GM12878 (cell line): ENCODE results near the gene LRRC3. TPM values are rescaled to one million over a fixed set of nuclear protein-coding genes. Genes with fewer than 3 reads are reported as not detected.

ENCODE experiments used
- ATAC-seq: fragments of 200-7000 bp; cut with Tn5 transposase; 3 replicates; pipeline ENCODE4 v1.9.1; 2020; ENCODE audit warnings: mild to moderate bottlenecking, moderate library complexity
- BruUV-seq: library from RNA; stranded (reverse); fragments of 400-500 nt; replicated peaks from 2 replicates; lab custom pipeline; 2021; lab: Mats Ljungman, UMichigan
- CTCF ChIA-PET: fragments of 300-600 bp; sonication (Branson Sonifier 250); formaldehyde crosslinking; extraction: SDS; loops from one replicate; lab custom pipeline; 2021; ENCODE audit warnings: inconsistent platforms; lab: Yijun Ruan, JAX
- POLR2A ChIA-PET: fragments of 350-600 bp; formaldehyde crosslinking; extraction: SDS; loops from one replicate; lab custom pipeline; 2021; ENCODE audit warnings: inconsistent platforms; lab: Charles Lee
- RAD21 ChIA-PET: fragments of 300-600 bp; sonication (Branson Sonifier 250); formaldehyde crosslinking; loops from one replicate; lab custom pipeline; 2023; ENCODE audit warnings: antibody characterized with exemption; ENCODE audit not compliant: unreplicated experiment; lab: Charles Lee
- SMC1A ChIA-PET: fragments of 300-600 bp; sonication (Branson Sonifier 250); formaldehyde crosslinking; loops from one replicate; lab custom pipeline; 2023; ENCODE audit not compliant: unreplicated experiment, uncharacterized antibody; lab: Charles Lee
- DNase-seq: peaks from one replicate; pipeline ENCODE4 v3.0.0-alpha.2; 2011; ENCODE audit warnings: low read depth, low spot score
- FAIRE-seq: peaks from 3 replicates; lab custom pipeline; 2011; peaks lifted over from hg19 to GRCh38; lab: Jason Lieb, UNC
- H2AFZ ChIP-seq: 2 replicates; pipeline ENCODE4 v1.6.0; 2011; ENCODE audit warnings: low read depth, low read length, control low read depth; ENCODE audit not compliant: control insufficient read depth
- H3K27ac ChIP-seq: 2 replicates; pipeline ENCODE4 v1.5.1; 2011; ENCODE audit warnings: control low read depth; ENCODE audit not compliant: control insufficient read depth, insufficient read depth
- H3K27me3 ChIP-seq, 2 experiments: replicated peaks in 1 of 2; 2 replicates each; pipeline versions ENCODE4 v1.6.0 to v1.6.1; 2011; ENCODE audit warnings: low read length in 1 of 2; ENCODE audit not compliant: control insufficient read depth in 2 of 2, insufficient read depth in 2 of 2
- H3K36me3 ChIP-seq, 2 experiments: 2 replicates each; pipeline ENCODE4 v1.5.1; 2011; ENCODE audit warnings: low read length in 1 of 2; ENCODE audit not compliant: control insufficient read depth in 2 of 2, insufficient read depth in 2 of 2
- H3K4me1 ChIP-seq: 2 replicates; pipeline ENCODE4 v1.6.1; 2011; ENCODE audit warnings: mild to moderate bottlenecking, low read length, moderate library complexity, mixed read lengths; ENCODE audit not compliant: control insufficient read depth, insufficient read depth
- H3K4me2 ChIP-seq: 2 replicates; pipeline ENCODE4 v1.6.0; 2011; ENCODE audit warnings: control low read depth; ENCODE audit not compliant: control insufficient read depth, insufficient read depth
- H3K4me3 ChIP-seq: fragments of 200-600 bp; sonication (generic); 2 replicates; pipeline ENCODE4 v1.5.1; 2016
- H3K79me2 ChIP-seq: 2 replicates; pipeline ENCODE4 v1.6.0; 2011; ENCODE audit warnings: low read length; ENCODE audit not compliant: control insufficient read depth, insufficient read depth
- H3K9ac ChIP-seq: 2 replicates; pipeline ENCODE4 v1.8.0; 2011; ENCODE audit warnings: low read length, control low read depth, mixed read lengths; ENCODE audit not compliant: control insufficient read depth, insufficient read depth
- H3K9me3 ChIP-seq: replicated peaks from 3 replicates; pipeline ENCODE4 v1.5.1; 2011; ENCODE audit warnings: mild to moderate bottlenecking, low read length; ENCODE audit not compliant: control insufficient read depth, insufficient read depth
- H4K20me1 ChIP-seq: 2 replicates; pipeline ENCODE4 v1.6.0; 2011; ENCODE audit not compliant: control insufficient read depth, insufficient read depth
- CHD4 ChIP-seq: fragments of 200-600 bp; sonication (generic); IDR thresholded peaks from 2 replicates; pipeline ENCODE4 v1.6.1; 2016; ENCODE audit warnings: mild to moderate bottlenecking
- FOXM1 ChIP-seq: IDR thresholded peaks from 2 replicates; pipeline ENCODE4 v1.6.1; 2012; ENCODE audit warnings: low read depth, mild to moderate bottlenecking, inconsistent platforms, low read length, moderate library complexity
- LARP7 ChIP-seq: fragments of 450-650 bp; IDR thresholded peaks from 2 replicates; pipeline ENCODE4 v1.6.1; 2017; ENCODE audit warnings: mild to moderate bottlenecking
- MTA2 ChIP-seq: fragments of 450-650 bp; IDR thresholded peaks from 2 replicates; pipeline ENCODE4 v1.6.1; 2016; ENCODE audit warnings: low read depth, mild to moderate bottlenecking, moderate library complexity
- NFXL1 ChIP-seq: fragments of 450-650 bp; IDR thresholded peaks from 2 replicates; pipeline ENCODE4 v1.6.1; 2017; ENCODE audit warnings: antibody characterized with exemption, mild to moderate bottlenecking, borderline replicate concordance
- POLR2AphosphoS2 ChIP-seq: IDR thresholded peaks from 2 replicates; pipeline ENCODE4 v1.6.1; 2011; ENCODE audit warnings: low read depth, mild to moderate bottlenecking, low read length, improper control_type of control experiment, moderate library complexity
- RELA ChIP-seq: fragments of 450-650 bp; IDR thresholded peaks from 2 replicates; pipeline ENCODE4 v1.8.0; 2014; ENCODE audit warnings: borderline replicate concordance; ENCODE audit not compliant: partially characterized antibody
- ZNF24 ChIP-seq: fragments of 450-650 bp; IDR thresholded peaks from 2 replicates; pipeline ENCODE4 v1.6.1; 2017; ENCODE audit warnings: antibody characterized with exemption, mild to moderate bottlenecking
- WGBS: methylation state at CpG from one replicate; pipeline ENCODE4 v1.1.6; 2016; ENCODE audit warnings: low lambda C conversion rate; ENCODE audit not compliant: insufficient replicate concordance, insufficient coverage; ENCODE audit errors: missing lambda C conversion rate; 5-methylcytosine and 5-hydroxymethylcytosine counted together
- in situ Hi-C: fragments of 300-500 bp; cut with MboI; formaldehyde crosslinking; loops from 9 replicates; pipeline ENCODE4 v1.14.3; 2018; ENCODE audit warnings: mixed read lengths
- intact Hi-C: fragments of 100-400 bp; cut with micrococcal nuclease; formaldehyde crosslinking; loops from one replicate; pipeline ENCODE4 v1.14.2; 2022; ENCODE audit not compliant: unreplicated experiment
- polyA plus RNA-seq, 11 experiments: library from polyadenylated mRNA; depleted of rRNA in 4 of 11; unstranded in 6 of 11; stranded (reverse) in 5 of 11; fragments of >200 nt; fragmentation: Nextera tagmentation in 4 of 11; fragmentation: Illumina TruSeq in 1 of 11; extraction: Ambion mirVana in 4 of 11; extraction: Trizol in 1 of 11; gene quantifications; 1 replicate in 1 of 11; 2 replicates in 10 of 11; pipeline versions ENCODE4 v1.2.1 to v1.2.3, GENCODE V29; 2011 to 2016; ENCODE audit warnings: inconsistent platforms in 2 of 11, missing spikeins in 2 of 11, low read depth in 1 of 11
- total RNA-seq, 4 experiments: library from RNA; depleted of rRNA in 3 of 4; stranded (reverse); fragments of >200 nt in 3 of 4; fragmentation: Illumina TruSeq in 1 of 4; extraction: Trizol in 1 of 4; gene quantifications; 2 replicates each; pipeline versions ENCODE4 v1.2.1 to v1.2.3, GENCODE V29; 2013 to 2021
- TF ChIP-seq, protein P1 (sequence below): fragments of 450-650 bp; formaldehyde crosslinking; IDR thresholded peaks from 2 replicates; pipeline ENCODE4 v1.4.0; 2020; ENCODE audit warnings: mild to moderate bottlenecking, moderate library complexity
- TF ChIP-seq, protein P2 (sequence below): IDR thresholded peaks from 2 replicates; pipeline ENCODE4 v1.6.1; 2012; ENCODE audit warnings: low read depth, low read length, improper control_type of control experiment

The LRRC3 gene
- total and polyA plus RNA-seq, 10 of the 15 experiments (the other 5 are each of a cell fraction or from before 2014, with no cell fraction given), result 0.02 to 0.31 (median 0.09) TPM; not detected in 1

- Histone ChIP-seq H3K79me2 (no peaks in the 10 kb centered on the region), H3K36me3 (no peaks in the 10 kb centered on the region), H3K9ac (no peak overlapping the region), H3K9me3 (no peaks in the 10 kb centered on the region), H2AFZ (no peak overlapping the region), H3K4me3 (no peak overlapping the region), H3K27me3 (no peaks in the 10 kb centered on the region; a peak in 1 of 4 replicates), H3K4me1 (no peaks in the 10 kb centered on the region), H3K4me2 (no peak overlapping the region), H3K27ac (no peak overlapping the region), H4K20me1 (no peaks in the 10 kb centered on the region)
- ATAC-seq (no peak), DNase-seq (no peak), FAIRE-seq (no peak)
- no TSS peak for BruUV-seq
- SMC1A ChIA-PET, result no interaction called here
- RAD21 ChIA-PET, result no interaction called here
- 51% methylated on average over 44 of the region's 44 CpGs for WGBS
- in situ Hi-C loops, result loop anchor here (5.0 kb wide), 1 partner anchor 286 kb away; no protein-coding TSS in a partner anchor
- CTCF ChIA-PET, result interaction anchor here (1.7 kb wide), 1 partner anchor 287 kb away, joined by 4 read pairs; no protein-coding TSS in a partner anchor
- POLR2A ChIA-PET, result no interaction called here
- intact Hi-C loops, result no loop called here
- TF ChIP-seq, protein P1, sequence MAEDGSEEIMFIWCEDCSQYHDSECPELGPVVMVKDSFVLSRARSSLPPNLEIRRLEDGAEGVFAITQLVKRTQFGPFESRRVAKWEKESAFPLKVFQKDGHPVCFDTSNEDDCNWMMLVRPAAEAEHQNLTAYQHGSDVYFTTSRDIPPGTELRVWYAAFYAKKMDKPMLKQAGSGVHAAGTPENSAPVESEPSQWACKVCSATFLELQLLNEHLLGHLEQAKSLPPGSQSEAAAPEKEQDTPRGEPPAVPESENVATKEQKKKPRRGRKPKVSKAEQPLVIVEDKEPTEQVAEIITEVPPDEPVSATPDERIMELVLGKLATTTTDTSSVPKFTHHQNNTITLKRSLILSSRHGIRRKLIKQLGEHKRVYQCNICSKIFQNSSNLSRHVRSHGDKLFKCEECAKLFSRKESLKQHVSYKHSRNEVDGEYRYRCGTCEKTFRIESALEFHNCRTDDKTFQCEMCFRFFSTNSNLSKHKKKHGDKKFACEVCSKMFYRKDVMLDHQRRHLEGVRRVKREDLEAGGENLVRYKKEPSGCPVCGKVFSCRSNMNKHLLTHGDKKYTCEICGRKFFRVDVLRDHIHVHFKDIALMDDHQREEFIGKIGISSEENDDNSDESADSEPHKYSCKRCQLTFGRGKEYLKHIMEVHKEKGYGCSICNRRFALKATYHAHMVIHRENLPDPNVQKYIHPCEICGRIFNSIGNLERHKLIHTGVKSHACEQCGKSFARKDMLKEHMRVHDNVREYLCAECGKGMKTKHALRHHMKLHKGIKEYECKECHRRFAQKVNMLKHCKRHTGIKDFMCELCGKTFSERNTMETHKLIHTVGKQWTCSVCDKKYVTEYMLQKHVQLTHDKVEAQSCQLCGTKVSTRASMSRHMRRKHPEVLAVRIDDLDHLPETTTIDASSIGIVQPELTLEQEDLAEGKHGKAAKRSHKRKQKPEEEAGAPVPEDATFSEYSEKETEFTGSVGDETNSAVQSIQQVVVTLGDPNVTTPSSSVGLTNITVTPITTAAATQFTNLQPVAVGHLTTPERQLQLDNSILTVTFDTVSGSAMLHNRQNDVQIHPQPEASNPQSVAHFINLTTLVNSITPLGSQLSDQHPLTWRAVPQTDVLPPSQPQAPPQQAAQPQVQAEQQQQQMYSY (CRISPR knock-in tag), result no peak
- TF ChIP-seq LARP7, result no peak
- no peak for TF ChIP-seq CHD4
- no peak for TF ChIP-seq POLR2AphosphoS2
- TF ChIP-seq, protein P2, sequence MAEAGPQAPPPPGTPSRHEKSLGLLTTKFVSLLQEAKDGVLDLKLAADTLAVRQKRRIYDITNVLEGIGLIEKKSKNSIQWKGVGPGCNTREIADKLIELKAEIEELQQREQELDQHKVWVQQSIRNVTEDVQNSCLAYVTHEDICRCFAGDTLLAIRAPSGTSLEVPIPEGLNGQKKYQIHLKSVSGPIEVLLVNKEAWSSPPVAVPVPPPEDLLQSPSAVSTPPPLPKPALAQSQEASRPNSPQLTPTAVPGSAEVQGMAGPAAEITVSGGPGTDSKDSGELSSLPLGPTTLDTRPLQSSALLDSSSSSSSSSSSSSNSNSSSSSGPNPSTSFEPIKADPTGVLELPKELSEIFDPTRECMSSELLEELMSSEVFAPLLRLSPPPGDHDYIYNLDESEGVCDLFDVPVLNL, result no peak
- TF ChIP-seq MTA2, result no peak
- no peak for TF ChIP-seq RELA
- TF ChIP-seq FOXM1, result no peak
- no peak for TF ChIP-seq NFXL1
- no peak for TF ChIP-seq ZNF24
Observed at GRCh38 chr21:44506279-44507255, 51.3 kb downstream of the LRRC3 start.
